ELR (cell line): ENCODE data around the gene ATF5.
"Not testable (repeated sequence)": the region's sequence is repeated elsewhere in the genome, so short reads cannot be mapped to it uniquely, and the experiment has no call there.

ENCODE experiments used
- DNase-seq: peaks from one replicate; pipeline ENCODE4 v3.0.0-alpha.2; 2015; ENCODE audit warnings: low read depth

The ATF5 gene

DNA sequence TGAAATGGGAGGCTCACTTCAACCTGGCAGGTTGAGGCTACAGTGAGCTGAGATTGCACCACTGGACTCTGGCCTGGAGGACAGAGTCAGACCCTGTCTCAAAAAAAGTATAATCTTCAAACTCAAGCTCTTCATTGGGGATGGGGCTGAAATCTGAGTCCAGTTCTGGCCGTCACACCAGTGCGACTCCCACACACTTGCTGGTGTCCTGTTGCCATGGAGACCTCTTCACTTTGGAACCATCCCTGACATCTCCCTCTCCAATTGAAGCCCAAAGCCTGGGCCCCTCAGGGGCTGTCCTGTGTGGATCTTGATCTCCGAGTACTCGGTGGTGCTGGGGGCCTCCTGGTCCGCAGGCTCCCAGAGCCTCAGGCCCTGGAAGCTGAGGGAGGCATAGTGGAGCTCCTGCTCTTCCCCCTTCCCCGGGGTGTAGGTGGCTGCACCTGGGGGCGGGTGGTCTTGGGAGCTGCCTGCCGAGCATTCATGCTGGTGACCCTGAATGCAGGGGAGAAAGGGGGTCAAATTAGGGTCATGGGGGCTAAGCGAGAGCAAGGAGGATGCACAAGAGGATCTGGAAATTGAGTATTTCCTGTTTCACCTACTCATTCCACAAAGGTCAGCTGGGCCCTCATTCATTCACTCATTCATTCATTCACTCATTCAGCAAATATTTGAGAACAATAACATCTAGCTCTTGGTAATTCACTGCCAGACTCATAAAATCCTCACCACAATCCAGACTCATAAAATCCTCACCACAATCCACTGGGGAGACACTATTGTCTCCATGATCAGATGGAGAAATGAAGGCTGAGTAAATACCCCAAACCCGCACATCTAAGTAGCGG lies 21.0 kb downstream of the ATF5 start:
- no peak for DNase-seq

DNA sequence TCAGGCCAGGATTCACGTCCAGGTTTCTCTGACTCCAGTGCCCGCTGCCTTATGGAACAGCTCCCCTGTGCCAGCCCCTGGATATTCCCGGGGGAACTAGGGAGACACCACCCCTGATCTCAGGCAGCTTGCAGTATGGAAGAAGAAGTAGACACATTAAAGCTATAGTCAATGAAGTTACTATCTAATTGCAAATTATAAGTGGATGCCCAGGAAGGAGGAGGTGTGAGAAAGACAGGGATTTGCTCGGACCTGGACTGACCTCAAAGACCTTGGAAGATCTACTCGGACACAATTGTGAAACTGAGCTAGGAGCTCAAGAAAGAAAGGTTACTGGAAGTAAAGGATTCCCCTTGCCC lies 21.6 kb downstream of the ATF5 start:
- no peak for DNase-seq

DNA sequence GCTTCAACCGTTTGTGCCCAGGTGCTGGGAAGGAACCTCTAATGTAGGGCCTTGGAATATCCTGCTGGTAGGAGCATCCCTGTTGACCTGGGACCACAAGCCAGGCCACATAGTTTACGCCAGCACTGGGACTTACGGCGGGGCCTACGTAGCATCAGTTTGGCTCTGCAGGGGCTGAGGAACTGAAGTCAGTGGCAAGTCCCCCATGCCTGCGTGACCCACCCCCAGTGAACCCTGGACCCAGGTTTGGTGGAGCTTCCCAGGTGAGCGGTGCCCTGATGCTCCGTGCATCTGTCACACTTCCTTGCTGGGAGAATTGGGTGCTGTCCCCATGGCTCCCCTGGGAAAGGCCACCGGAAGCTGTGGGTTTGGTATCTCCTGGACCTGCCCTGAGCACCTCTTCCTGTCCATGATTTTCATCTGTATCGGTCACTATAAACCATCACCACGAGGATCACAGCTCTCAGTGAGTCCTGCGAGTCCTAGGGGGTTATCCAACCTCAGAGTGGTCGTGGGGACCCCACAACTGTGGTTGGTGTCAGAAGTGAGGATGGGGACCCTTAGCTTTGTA lies 22.0 kb downstream of the ATF5 start:
- DNase-seq: no peak

DNA sequence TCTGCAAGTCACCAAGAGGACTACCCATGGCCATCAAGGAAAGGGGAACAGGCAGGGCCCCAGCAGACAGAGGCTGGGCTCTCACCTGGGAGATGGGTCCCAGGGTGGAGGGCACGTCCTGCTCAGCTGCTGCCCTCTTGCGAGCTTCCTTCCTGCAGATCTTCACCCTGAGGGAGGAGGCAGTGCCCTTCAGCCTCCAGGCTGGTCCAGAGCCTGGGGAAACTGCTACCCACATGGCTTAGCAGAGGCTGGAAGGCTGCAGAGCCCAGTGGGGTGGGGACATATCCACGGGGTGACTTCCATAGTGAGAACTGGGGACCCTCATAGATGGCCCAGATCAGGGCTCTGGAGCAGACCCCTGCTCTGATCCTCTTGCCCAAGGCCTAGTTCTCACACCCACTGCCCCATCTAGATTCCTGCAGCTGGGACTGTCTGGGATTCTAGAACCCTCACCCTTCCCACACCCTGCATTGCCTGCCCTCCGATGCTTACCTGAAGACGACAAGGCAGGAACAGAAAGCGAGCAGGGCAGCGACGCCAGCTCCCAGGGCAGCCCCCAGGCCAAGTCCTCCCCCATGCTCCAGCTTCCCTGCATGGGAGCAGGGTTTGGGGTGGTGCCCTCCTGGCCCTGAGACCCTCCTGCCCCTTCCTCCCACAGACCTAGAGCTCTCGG lies 22.9 kb downstream of the ATF5 start:
- no peak for DNase-seq

DNA sequence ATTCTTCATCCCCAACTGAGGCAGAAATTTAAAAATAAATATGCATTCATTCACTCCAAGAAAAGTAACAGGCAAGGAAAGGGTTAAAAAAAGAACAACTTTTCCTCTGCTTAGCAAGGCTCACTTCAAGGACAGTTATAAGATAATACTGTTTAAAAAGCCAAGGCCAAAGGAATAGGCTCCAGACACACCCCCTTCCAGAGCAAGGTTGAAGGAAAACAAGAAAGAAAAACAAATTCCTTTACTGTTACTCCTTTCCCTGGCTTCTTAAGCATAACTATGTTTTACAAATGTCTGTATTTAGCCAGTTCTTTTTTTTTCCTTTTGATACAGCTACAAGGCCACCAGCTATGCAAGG lies 23.5 kb downstream of the ATF5 start:
- no peak for DNase-seq

DNA sequence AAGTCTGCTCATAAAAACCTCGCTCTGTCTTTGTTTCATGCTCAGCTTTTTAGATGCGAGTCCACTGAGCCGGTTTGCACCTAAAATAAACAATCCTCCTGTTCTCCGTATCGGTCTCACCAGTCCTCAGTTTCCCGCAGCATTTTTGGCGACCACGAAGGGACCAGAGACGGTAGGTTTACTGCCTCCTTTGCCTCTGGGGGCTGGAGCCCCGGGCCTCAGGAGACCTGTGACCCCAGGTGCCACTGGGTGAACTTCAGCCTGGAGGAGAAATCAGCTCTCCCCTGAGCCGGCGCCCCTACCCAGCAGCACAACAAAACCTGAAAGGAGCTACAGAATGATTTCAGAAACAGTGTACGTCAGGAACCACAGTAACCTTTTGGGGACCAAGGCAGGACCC lies 23.9 kb downstream of the ATF5 start:
- no peak for DNase-seq

DNA sequence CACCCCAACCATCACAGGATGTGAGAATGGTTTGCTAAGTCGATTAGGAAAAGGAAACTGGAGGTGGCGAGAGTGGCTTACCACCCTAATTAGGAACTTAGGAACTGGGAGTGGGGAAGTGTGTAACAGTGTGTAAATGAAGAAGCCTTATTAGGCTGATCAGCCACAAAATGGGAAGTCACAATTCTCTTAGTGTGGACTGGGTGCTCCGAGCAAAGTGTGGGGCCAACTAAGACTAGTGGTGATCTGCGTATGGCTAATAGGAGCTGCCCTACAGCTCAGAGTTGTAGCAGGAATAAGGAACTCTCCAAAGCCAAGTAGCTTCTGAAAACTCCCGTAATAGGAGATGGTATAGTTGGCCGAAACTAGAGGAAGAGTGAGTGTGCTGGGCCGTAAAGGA lies 24.4 kb downstream of the ATF5 start:
- no peak for DNase-seq

DNA sequence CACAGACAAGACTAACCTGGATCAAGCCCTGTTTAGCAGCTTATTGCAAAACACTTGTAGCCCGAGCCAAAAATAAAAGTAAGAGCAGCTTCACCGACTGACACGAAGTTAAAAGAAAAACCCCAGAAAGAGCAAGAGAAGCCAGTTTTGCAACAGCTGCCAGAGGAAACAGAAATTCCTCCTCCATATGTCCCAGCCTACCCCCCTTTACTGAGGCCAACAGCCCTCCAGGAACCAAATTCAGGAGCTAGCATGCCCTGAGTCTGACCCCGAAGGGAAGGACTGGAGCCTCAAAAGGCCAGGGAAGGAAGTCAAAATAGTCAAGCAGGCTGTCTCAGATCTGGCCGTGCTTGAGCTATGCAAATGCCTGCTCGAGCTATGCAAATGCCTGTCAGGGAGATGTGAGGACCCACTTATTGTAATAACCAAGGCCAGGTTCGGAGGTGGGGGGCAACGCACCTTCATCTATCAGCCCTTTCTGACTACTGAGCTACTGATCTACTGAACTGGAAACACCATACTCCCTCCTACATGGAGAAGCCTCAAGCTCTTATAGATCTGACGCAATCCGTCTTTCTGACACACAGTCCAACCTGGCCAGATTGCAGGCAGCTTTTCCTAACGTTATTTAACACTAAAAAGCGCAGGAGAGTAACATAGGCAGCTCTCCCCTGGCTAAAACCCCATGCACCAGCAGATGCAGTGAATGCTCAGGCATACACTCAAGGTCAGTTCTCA lies 25.3 kb downstream of the ATF5 start:
- DNase-seq: no peak

DNA sequence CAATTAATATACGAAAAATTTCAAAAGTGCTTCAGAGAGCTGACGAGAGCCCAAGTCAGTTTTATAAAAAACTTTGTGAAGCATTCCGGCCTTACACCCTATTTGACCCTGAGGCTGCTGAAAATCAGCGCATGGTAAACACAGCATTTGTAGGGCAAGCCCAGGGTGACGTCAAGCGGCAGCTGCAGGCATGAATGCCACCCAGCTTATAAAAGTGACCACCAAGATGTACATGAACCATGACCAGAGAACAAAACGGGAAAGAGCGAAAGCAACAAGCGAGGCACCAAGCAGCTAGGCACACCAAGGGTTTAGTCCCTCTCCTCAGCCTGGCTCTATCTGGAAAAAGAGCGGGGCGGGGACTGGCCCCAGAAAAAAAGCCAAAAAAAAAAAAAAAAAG lies 25.9 kb downstream of the ATF5 start:
- no peak for DNase-seq

DNA sequence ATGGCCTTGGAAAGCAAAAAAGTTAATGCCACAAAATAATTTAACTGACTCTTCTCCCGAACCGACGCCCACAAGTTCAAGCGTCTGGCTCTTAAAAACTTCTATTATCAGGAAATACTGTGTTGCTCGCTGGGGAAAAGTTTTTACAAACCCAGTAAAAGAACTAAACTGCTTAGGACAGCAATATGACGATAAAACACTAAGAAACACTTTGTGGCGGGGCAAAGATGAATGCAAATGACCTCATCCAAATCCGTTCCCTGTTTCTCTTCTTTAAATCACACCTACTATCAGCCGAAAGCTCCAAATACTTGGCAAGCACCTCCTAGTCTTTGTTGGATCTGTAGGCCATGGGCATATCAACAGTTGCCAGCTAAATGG lies 27.1 kb downstream of the ATF5 start:
- no peak for DNase-seq

DNA sequence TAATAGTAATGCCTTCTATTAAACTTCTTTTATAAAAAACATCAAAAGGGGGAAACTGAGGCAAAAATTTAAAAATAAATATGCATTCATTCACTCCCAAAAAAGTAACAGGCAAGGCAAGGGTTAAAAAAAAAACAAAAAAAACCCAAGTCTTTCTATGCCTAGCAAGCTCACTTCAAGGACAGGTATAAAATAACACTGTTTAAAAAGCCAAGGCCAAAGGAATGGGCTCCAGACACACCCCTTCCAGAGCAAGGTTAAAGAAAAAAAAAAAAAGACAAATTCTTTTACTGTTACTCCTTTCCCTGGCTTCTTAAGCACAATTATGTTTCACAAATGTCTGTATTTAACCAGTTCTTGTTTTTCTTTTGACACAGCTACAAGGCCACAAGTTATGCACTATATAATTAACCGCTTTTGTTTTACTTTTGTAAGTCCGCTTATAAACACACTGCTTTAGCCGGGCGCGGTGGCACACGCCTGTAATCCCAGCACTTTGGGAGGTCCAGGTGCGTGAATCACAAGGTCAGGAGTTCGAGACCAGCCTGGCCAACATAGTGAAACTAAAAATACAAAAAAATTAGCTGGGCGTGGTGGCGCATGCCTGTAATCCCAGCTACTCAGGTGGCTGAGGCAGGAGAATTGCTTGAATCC lies 28.4 kb downstream of the ATF5 start:
- DNase-seq: no peak

DNA sequence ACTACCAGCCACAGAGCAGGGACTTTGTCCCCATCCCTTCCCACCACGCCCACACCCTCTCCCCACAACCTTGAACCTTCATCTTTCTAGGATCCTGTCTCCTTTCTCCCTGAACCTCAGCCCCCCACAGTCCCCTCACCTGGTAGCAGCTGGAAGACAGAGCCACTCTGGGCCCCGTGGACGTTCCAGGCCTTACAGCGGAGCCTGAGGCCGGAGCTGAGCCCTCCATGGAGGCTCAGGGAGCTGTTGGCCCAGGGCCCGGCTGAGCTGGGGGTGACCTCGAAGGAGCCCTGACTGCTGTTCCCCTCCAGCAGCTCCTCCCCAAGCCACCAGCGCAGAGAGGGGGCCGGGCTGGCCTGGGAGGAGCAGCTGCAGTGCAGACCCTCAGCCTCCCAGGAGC lies 29.1 kb downstream of the ATF5 start:
- DNase-seq: not testable (repeated sequence)

DNA sequence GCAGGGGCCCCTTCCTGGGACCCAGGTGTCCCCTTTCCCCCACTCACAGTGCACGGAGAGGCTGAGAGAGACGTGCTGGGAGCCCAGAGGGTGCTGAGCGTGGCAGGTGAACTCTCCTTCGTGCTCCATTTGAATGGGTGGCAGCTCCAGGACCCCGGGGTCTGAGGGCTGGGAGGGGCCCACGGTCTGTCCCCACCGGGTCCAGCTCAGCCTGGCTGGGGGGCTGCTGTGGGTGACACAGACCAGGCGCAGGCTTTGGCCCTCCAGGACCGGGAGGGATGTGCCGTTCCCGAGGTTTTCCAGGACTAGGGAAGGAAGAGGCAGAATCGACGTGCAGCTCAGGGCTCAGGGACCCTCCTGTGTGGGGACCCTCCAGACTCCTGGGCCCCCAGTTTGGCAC lies 29.6 kb downstream of the ATF5 start:
- not testable (repeated sequence) for DNase-seq

DNA sequence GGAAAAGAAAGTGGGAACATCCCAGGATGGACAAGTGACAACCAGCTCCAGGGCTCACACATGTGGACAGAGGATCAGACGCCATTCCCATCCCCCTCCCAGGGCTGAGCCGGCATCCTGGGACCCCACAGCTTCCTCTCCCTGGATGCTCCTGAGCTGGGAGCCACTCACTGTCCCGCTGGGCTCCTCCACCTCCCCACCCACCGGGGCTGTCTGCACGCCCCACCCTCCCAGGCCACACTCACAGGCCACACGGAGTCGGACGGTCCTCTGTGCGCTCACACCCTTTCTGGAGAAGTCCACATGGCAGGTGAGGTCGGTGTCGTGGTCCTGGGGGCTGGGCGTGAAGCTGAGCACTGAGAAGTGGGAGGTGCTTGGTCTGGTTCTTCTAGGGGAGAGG lies 30.9 kb downstream of the ATF5 start:
- DNase-seq: not testable (repeated sequence)

DNA sequence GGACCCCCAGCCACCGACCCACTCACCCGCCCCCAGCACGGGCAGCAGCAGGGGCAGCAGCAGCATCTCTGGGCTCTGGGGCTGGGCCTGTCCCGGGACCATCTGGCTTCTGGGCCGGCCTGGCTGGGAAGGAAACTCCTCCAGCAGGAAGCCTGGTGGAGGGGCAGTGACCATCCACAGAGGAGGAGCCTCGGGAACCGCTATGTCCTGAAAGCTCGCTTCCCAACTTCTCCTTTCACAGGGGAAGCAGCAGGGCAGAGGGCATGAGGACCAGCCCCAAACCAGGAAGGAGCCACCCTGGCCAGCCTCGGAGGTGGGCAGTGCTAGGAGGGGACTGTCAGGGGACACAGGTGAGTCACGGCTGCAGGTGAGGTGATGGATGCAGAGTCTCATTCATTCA lies 32.0 kb downstream of the ATF5 start, which contains the start of gene SIGLEC11:
Gene SIGLEC11, minus strand, starts transcription at position 193 of the 400 bp plus-strand sequence. Its CDS starts 91 bp downstream, at position 102.
- DNase-seq: not testable (repeated sequence)

DNA sequence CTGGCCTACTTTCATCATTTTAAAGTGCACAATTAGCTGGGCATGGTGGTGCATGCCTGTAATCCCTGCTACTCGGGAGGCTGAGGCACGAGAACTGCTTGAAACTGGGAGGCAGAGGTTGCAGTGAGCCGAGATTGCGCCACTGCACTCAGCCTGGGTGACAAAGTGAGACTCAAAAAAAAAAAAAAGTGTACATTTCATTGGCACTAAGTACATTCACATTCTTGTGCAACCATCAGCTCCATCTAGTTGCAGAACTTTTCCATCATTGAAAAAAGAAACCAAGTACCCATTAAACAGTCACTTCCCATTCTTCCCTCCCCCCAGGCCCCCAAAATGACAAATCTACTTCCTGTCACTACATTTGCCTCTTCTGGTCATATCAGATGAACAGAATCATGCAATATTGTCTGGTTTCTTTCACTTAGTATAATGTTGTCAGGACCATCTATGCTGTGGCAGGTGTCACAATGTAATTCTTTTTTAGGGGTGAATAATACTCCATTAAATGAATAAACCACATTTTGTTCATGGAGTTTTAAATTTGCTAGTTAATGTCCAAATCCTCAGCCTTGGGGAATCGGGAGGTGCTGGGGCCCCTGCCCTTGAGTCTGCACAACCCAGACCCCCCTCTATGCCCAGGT lies 39.4 kb downstream of the ATF5 start:
- no peak for DNase-seq

DNA sequence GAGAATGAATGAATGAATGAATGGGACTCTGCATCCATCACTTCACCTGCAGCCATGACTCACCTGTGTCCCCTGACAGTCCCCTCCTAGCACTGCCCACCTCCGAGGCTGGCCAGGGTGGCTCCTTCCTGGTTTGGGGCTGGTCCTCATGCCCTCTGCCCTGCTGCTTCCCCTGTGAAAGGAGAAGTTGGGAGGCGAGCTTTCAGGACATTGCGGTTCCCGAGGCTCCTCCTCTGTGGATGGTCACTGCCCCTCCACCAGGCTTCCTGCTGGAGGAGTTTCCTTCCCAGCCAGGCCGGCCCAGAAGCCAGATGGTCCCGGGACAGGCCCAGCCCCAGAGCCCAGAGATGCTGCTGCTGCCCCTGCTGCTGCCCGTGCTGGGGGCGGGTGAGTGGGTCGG lies 40.4 kb downstream of the ATF5 start:
- DNase-seq: not testable (repeated sequence)

DNA sequence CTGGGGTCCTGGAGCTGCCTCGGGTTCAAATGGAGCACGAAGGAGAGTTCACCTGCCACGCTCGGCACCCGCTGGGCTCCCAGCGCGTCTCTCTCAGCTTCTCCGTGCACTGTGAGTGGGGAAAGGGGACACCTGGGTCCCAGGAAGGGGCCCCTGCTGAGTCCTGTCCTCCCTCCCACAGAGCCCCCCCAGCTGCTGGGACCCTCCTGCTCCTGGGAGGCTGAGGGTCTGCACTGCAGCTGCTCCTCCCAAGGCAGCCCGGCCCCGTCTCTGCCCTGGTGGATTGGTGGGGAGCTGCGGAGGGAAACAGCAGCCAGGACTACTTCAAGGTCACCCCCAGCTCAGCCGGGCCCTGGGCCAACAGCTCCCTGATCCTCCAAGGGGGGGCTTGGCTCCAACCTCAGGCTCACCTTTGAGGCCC lies 43.0 kb downstream of the ATF5 start:
- DNase-seq: no peak

DNA sequence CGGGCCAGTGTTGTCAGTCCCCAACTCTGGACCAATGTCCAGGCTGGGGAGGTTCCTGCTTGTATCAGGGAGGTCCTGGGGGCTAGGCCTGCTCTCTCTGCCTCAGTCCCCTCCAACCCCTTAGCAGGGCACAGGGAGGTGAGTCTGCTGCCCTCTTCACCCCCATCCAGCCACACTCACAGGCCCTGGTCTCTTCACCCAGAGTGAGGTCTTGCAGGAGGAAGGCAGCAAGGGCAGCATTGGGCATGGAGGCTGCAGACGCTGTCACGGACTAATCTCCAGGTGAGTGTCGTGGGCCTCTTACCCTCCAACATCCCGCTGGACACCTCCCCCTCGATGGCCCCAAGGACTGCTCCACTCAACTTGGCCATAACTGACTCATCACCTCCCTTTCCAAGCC lies 43.8 kb downstream of the ATF5 start:
- DNase-seq: no peak

DNA sequence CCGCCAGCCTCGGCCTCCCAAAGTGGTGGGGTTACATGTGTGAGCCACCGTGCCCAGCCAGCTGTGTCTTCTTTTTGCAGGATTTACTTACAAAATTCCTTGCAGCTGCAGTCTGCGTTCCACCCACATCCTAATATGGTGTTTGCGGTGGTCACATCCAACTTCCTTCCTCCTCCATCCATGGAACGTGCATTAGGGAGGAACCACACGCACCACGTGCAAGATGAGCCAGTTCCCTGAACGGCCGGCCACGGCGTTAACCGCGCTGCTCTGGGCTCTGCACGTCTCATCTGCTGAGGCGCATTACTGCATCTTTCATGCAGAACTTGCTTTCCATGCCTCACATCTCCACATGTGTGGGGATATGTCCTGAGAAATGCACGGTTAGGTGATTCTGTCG lies 45.0 kb downstream of the ATF5 start:
- DNase-seq: no peak

DNA sequence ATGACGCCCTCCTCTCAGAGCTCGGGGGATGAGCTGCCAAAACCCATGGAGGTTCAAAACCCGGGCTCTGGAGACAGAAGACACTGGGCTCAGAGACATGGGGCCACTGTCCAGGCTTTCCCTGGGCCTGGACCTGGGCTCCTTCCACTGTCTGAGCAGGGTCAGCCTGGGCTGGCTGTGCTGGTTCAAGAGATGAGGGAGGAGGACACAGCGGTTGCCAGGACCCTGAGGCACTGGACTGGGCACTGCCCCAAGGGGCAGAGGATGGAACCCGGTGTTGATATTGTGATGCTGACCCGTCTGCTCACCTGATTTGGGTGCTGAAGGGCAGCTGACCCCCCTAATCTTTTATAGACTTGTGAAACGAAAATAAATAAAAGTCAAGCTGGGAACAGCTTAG lies 46.0 kb downstream of the ATF5 start:
- no peak for DNase-seq

DNA sequence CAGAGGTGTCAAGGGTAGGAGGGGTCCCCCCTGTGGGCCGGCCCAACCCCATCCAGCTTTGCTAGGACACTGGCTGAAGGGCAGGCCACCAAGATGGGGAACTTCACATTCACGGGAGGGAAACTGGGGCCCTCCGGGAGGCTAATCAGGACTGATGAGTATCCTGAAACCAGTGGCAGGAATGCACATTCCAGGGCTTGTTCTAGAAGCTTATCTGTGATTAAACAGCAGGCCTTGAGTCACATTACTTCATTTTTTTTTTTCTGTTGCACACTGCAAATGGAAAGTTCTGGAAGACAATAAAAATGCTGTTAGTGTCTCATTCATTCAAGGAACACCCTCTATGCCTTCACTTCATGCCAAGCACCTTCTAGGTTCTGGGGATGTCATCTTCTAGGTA lies 47.5 kb downstream of the ATF5 start:
- DNase-seq: no peak
